Temporal lobe (tissue), 2 donors: ENCODE results near the gene CCDC82. TPM values are rescaled to one million over a fixed set of nuclear protein-coding genes. Genes with fewer than 3 reads are reported as not detected.

Experiments used
- small RNA-seq: library from RNA; depleted of rRNA; stranded (forward); fragments of <200 nt; gene quantifications from one replicate; pipeline ENCODE3, GENCODE V24; 2014; ENCODE audit warnings: low replicate concordance
- total RNA-seq: library from RNA; depleted of rRNA; stranded (reverse); fragments of >200 nt; gene quantifications from one replicate; pipeline ENCODE4 v1.2.3, GENCODE V29; 2014

CCDC82 gene
- total RNA-seq, 1 donor from 2014 or later: 54.6 TPM

Small RNA genes within 50 kb of the gene (small RNA-seq; reads per million reads assigned to genes)
- not detected for gene MIR1260B

Other genes starting within 250 kb of the CCDC82 start
- 4.9 TPM for gene MAML2, start 46.7 kb downstream of the CCDC82 start, total RNA-seq
- 13.0 TPM for gene JRKL, start 101 bp upstream of the CCDC82 start, total RNA-seq